ENCODE measurements around the gene AUTS2.

AUTS2 gene

GRCh38 chr7:69736126-69736810 is 138.0 kb downstream of the AUTS2 start:
- H3K9ac ChIP-seq (ENCODE audit: low read length), result no peak overlapping the region
- no peaks in the 10 kb centered on the region for H3K36me3 ChIP-seq (ENCODE audit: control insufficient read depth, insufficient read depth, low read length)
- no peaks in the 10 kb centered on the region for H3K27me3 ChIP-seq (ENCODE audit: control insufficient read depth, insufficient read depth, low read length)
- H3K4me3 ChIP-seq (ENCODE audit: low read length), result no peak overlapping the region
- no peak overlapping the region for H3K27ac ChIP-seq (ENCODE audit: low read depth, low read length)
- H3K4me1 ChIP-seq (ENCODE audit: control insufficient read depth, insufficient read depth, low read length), result peaks cover 14% of the 10 kb centered on the region

- no peak overlapping the region for H3K4me3 ChIP-seq (ENCODE audit: low read length)
- peaks cover 14% of the 10 kb centered on the region for H3K4me1 ChIP-seq (ENCODE audit: control insufficient read depth, insufficient read depth, low read length)
- no peaks in the 10 kb centered on the region for H3K36me3 ChIP-seq (ENCODE audit: control insufficient read depth, insufficient read depth, low read length)
- H3K27me3 ChIP-seq (ENCODE audit: control insufficient read depth, insufficient read depth, low read length), result no peaks in the 10 kb centered on the region
- no peak overlapping the region for H3K27ac ChIP-seq (ENCODE audit: low read depth, low read length)
- H3K9ac ChIP-seq (ENCODE audit: low read length), result no peak overlapping the region
These were observed 140.2 kb downstream of the AUTS2 start for GRCh38 chr7:69738396-69738951.

GRCh38 chr7:69739190-69739589 is 140.9 kb downstream of the AUTS2 start:
- H3K4me1 ChIP-seq (ENCODE audit: control insufficient read depth, insufficient read depth, low read length), result peaks cover 14% of the 10 kb centered on the region
- no peak overlapping the region for H3K27ac ChIP-seq (ENCODE audit: low read depth, low read length)
- H3K27me3 ChIP-seq (ENCODE audit: control insufficient read depth, insufficient read depth, low read length), result no peaks in the 10 kb centered on the region

GRCh38 chr7:69739931-69740431 is 141.7 kb downstream of the AUTS2 start:
- H3K4me3 ChIP-seq (ENCODE audit: low read length), result no peak overlapping the region
- no peaks in the 10 kb centered on the region for H3K36me3 ChIP-seq (ENCODE audit: control insufficient read depth, insufficient read depth, low read length)
- no peak overlapping the region for H3K27ac ChIP-seq (ENCODE audit: low read depth, low read length)
- peaks cover 14% of the 10 kb centered on the region for H3K4me1 ChIP-seq (ENCODE audit: control insufficient read depth, insufficient read depth, low read length)
- no peak overlapping the region for H3K9ac ChIP-seq (ENCODE audit: low read length)
- no peaks in the 10 kb centered on the region for H3K27me3 ChIP-seq (ENCODE audit: control insufficient read depth, insufficient read depth, low read length)

More at GRCh38 chr7:69739190-69739589, 140.9 kb downstream of the AUTS2 start:
- Histone ChIP-seq H3K36me3 (ENCODE audit: control insufficient read depth, insufficient read depth, low read length) (no peaks in the 10 kb centered on the region), H3K9ac (ENCODE audit: low read length) (no peak overlapping the region), H3K4me3 (ENCODE audit: low read length) (no peak overlapping the region)

GRCh38 chr7:69742237-69742636 is 144.0 kb downstream of the AUTS2 start:
- no peaks in the 10 kb centered on the region for H3K27me3 ChIP-seq (ENCODE audit: control insufficient read depth, insufficient read depth, low read length)
- no peak overlapping the region for H3K4me3 ChIP-seq (ENCODE audit: low read length)
- no peaks in the 10 kb centered on the region for H3K36me3 ChIP-seq (ENCODE audit: control insufficient read depth, insufficient read depth, low read length)
- H3K27ac ChIP-seq (ENCODE audit: low read depth, low read length), result no peak overlapping the region
- peaks cover 14% of the 10 kb centered on the region for H3K4me1 ChIP-seq (ENCODE audit: control insufficient read depth, insufficient read depth, low read length)
- H3K9ac ChIP-seq (ENCODE audit: low read length), result no peak overlapping the region

- H3K27ac ChIP-seq (ENCODE audit: low read depth, low read length), result no peak overlapping the region
- H3K27me3 ChIP-seq (ENCODE audit: control insufficient read depth, insufficient read depth, low read length), result no peaks in the 10 kb centered on the region
- no peak overlapping the region for H3K4me3 ChIP-seq (ENCODE audit: low read length)
- H3K36me3 ChIP-seq (ENCODE audit: control insufficient read depth, insufficient read depth, low read length), result no peaks in the 10 kb centered on the region
- no peak overlapping the region for H3K9ac ChIP-seq (ENCODE audit: low read length)
- peaks cover 11% of the 10 kb centered on the region for H3K4me1 ChIP-seq (ENCODE audit: control insufficient read depth, insufficient read depth, low read length)
These were observed 145.2 kb downstream of the AUTS2 start for GRCh38 chr7:69743436-69743835.

GRCh38 chr7:69744026-69744425 is 145.8 kb downstream of the AUTS2 start:
- Histone ChIP-seq H3K9ac (ENCODE audit: low read length) (no peak overlapping the region), H3K27me3 (ENCODE audit: control insufficient read depth, insufficient read depth, low read length) (no peaks in the 10 kb centered on the region)

GRCh38 chr7:69746383-69746782 is 148.1 kb downstream of the AUTS2 start:
- no peaks in the 10 kb centered on the region for H3K4me1 ChIP-seq (ENCODE audit: control insufficient read depth, insufficient read depth, low read length)
- no peaks in the 10 kb centered on the region for H3K27me3 ChIP-seq (ENCODE audit: control insufficient read depth, insufficient read depth, low read length)
- no peak overlapping the region for H3K27ac ChIP-seq (ENCODE audit: low read depth, low read length)
- H3K4me3 ChIP-seq (ENCODE audit: low read length), result no peak overlapping the region
- no peaks in the 10 kb centered on the region for H3K36me3 ChIP-seq (ENCODE audit: control insufficient read depth, insufficient read depth, low read length)
- H3K9ac ChIP-seq (ENCODE audit: low read length), result no peak overlapping the region

More at GRCh38 chr7:69744026-69744425, 145.8 kb downstream of the AUTS2 start:
- H3K4me3 ChIP-seq (ENCODE audit: low read length), result no peak overlapping the region
- H3K4me1 ChIP-seq (ENCODE audit: control insufficient read depth, insufficient read depth, low read length), result peaks cover 5% of the 10 kb centered on the region
- H3K36me3 ChIP-seq (ENCODE audit: control insufficient read depth, insufficient read depth, low read length), result no peaks in the 10 kb centered on the region
- no peak overlapping the region for H3K27ac ChIP-seq (ENCODE audit: low read depth, low read length)

GRCh38 chr7:69747144-69747543 is 148.9 kb downstream of the AUTS2 start:
- H3K4me1 ChIP-seq (ENCODE audit: control insufficient read depth, insufficient read depth, low read length), result no peaks in the 10 kb centered on the region
- H3K9ac ChIP-seq (ENCODE audit: low read length), result no peak overlapping the region
- no peaks in the 10 kb centered on the region for H3K27me3 ChIP-seq (ENCODE audit: control insufficient read depth, insufficient read depth, low read length)
- no peak overlapping the region for H3K4me3 ChIP-seq (ENCODE audit: low read length)
- H3K27ac ChIP-seq (ENCODE audit: low read depth, low read length), result no peak overlapping the region
- no peaks in the 10 kb centered on the region for H3K36me3 ChIP-seq (ENCODE audit: control insufficient read depth, insufficient read depth, low read length)

GRCh38 chr7:69748530-69748929 is 150.3 kb downstream of the AUTS2 start:
- Histone ChIP-seq H3K27me3 (ENCODE audit: control insufficient read depth, insufficient read depth, low read length) (no peaks in the 10 kb centered on the region), H3K27ac (ENCODE audit: low read depth, low read length) (no peak overlapping the region), H3K36me3 (ENCODE audit: control insufficient read depth, insufficient read depth, low read length) (no peaks in the 10 kb centered on the region), H3K9ac (ENCODE audit: low read length) (no peak overlapping the region), H3K4me1 (ENCODE audit: control insufficient read depth, insufficient read depth, low read length) (no peaks in the 10 kb centered on the region), H3K4me3 (ENCODE audit: low read length) (no peak overlapping the region)

- H3K9ac ChIP-seq (ENCODE audit: low read length), result no peak overlapping the region
- no peak overlapping the region for H3K4me3 ChIP-seq (ENCODE audit: low read length)
- H3K4me1 ChIP-seq (ENCODE audit: control insufficient read depth, insufficient read depth, low read length), result no peaks in the 10 kb centered on the region
- no peaks in the 10 kb centered on the region for H3K27me3 ChIP-seq (ENCODE audit: control insufficient read depth, insufficient read depth, low read length)
- no peaks in the 10 kb centered on the region for H3K36me3 ChIP-seq (ENCODE audit: control insufficient read depth, insufficient read depth, low read length)
- no peak overlapping the region for H3K27ac ChIP-seq (ENCODE audit: low read depth, low read length)
These were observed 151.2 kb downstream of the AUTS2 start for GRCh38 chr7:69749372-69749979.

GRCh38 chr7:69749994-69750393 is 151.7 kb downstream of the AUTS2 start:
- Histone ChIP-seq H3K4me3 (ENCODE audit: low read length) (no peak overlapping the region), H3K4me1 (ENCODE audit: control insufficient read depth, insufficient read depth, low read length) (no peaks in the 10 kb centered on the region), H3K9ac (ENCODE audit: low read length) (no peak overlapping the region), H3K27me3 (ENCODE audit: control insufficient read depth, insufficient read depth, low read length) (no peaks in the 10 kb centered on the region), H3K36me3 (ENCODE audit: control insufficient read depth, insufficient read depth, low read length) (no peaks in the 10 kb centered on the region), H3K27ac (ENCODE audit: low read depth, low read length) (no peak overlapping the region)

Data from rectal smooth muscle tissue (tissue), 1 donor.